ENCODE results near the gene MPP1. TPM values are rescaled to one million over a fixed set of nuclear protein-coding genes. Genes with fewer than 3 reads are reported as not detected.

Gene MPP1
- total RNA-seq, 1 experiment from 2014 or later: 1.3 TPM

GRCh38 chrX:154758696-154759095 is 46.6 kb downstream of the MPP1 start:
- Mint-ChIP-seq H3K27me3 (ENCODE audit: unreplicated experiment) (peaks cover 18% of the 10 kb centered on the region), H3K27ac (ENCODE audit: unreplicated experiment) (no peak overlapping the region), H3K36me3 (ENCODE audit: insufficient read depth, unreplicated experiment) (peaks cover 20% of the 10 kb centered on the region), H3K4me1 (ENCODE audit: low read depth, unreplicated experiment) (no peaks in the 10 kb centered on the region), H3K9me3 (ENCODE audit: low read depth, unreplicated experiment) (no peaks in the 10 kb centered on the region), H3K4me3 (ENCODE audit: low read depth, unreplicated experiment) (no peak overlapping the region)
- DNase-seq: no peak
- intact Hi-C loops (cut with micrococcal nuclease; ENCODE audit: unreplicated experiment): no loop called here
- CTCF ChIA-PET: interaction anchor here (1.0 kb wide), 1 partner anchor 10 kb away, joined by 3 read pairs; no protein-coding TSS in a partner anchor
- no peak for TF ChIP-seq CTCF (IDR thresholded peaks at IDR 0.05; ENCODE audit: unreplicated experiment)
- BruUV-seq (replicated peaks): no TSS peak

- Mint-ChIP-seq H3K4me3 (ENCODE audit: low read depth, unreplicated experiment) (no peak overlapping the region), H3K9me3 (ENCODE audit: low read depth, unreplicated experiment) (no peaks in the 10 kb centered on the region), H3K4me1 (ENCODE audit: low read depth, unreplicated experiment) (no peaks in the 10 kb centered on the region), H3K27me3 (ENCODE audit: unreplicated experiment) (peaks cover 61% of the 10 kb centered on the region), H3K36me3 (ENCODE audit: insufficient read depth, unreplicated experiment) (no peaks in the 10 kb centered on the region), H3K27ac (ENCODE audit: unreplicated experiment) (no peak overlapping the region)
- no peak for TF ChIP-seq CTCF (IDR thresholded peaks at IDR 0.05; ENCODE audit: unreplicated experiment)
- intact Hi-C loops (cut with micrococcal nuclease; ENCODE audit: unreplicated experiment): no loop called here
- CTCF ChIA-PET: interaction anchor here (2.2 kb wide), 1 partner anchor 11 kb away, joined by 11 read pairs; the partner anchor contains the start of gene DKC1
- BruUV-seq (replicated peaks): no TSS peak
- no peak for DNase-seq
Observed at GRCh38 chrX:154751669-154752271, 53.5 kb downstream of the MPP1 start.

- peaks cover 61% of the 10 kb centered on the region for H3K27me3 Mint-ChIP-seq (ENCODE audit: unreplicated experiment)
- no peaks in the 10 kb centered on the region for H3K4me1 Mint-ChIP-seq (ENCODE audit: low read depth, unreplicated experiment)
- no peak overlapping the region for H3K4me3 Mint-ChIP-seq (ENCODE audit: low read depth, unreplicated experiment)
- no peaks in the 10 kb centered on the region for H3K9me3 Mint-ChIP-seq (ENCODE audit: low read depth, unreplicated experiment)
- intact Hi-C loops (cut with micrococcal nuclease; ENCODE audit: unreplicated experiment): no loop called here
- H3K27ac Mint-ChIP-seq (ENCODE audit: unreplicated experiment): no peak overlapping the region
- no peaks in the 10 kb centered on the region for H3K36me3 Mint-ChIP-seq (ENCODE audit: insufficient read depth, unreplicated experiment)
- DNase-seq: no peak
- BruUV-seq (replicated peaks): no TSS peak
- CTCF ChIA-PET: interaction anchor here (2.2 kb wide), 1 partner anchor 12 kb away, joined by 11 read pairs; the partner anchor contains the start of gene DKC1
- TF ChIP-seq CTCF (IDR thresholded peaks at IDR 0.05; ENCODE audit: unreplicated experiment): no peak
Observed at GRCh38 chrX:154751203-154751668, 54.0 kb downstream of the MPP1 start.

GRCh38 chrX:154750301-154751202 is 54.7 kb downstream of the MPP1 start, which contains the start of gene GAB3:
TSS of gene GAB3 (minus strand) at chrX:154751077. CDS start at chrX:154751025, 52 bp downstream.
- H3K4me1 Mint-ChIP-seq (ENCODE audit: low read depth, unreplicated experiment): no peaks in the 10 kb centered on the region
- intact Hi-C loops (cut with micrococcal nuclease; ENCODE audit: unreplicated experiment): no loop called here
- no TSS peak for BruUV-seq (replicated peaks)
- H3K9me3 Mint-ChIP-seq (ENCODE audit: low read depth, unreplicated experiment): no peaks in the 10 kb centered on the region
- no peak for TF ChIP-seq CTCF (IDR thresholded peaks at IDR 0.05; ENCODE audit: unreplicated experiment)
- H3K27ac Mint-ChIP-seq (ENCODE audit: unreplicated experiment): no peak within 1 kb of the TSS
- CTCF ChIA-PET: interaction anchor here (1.0 to 2.2 kb wide), 2 partner anchors 12 to 90 kb away, joined by 3 to 11 read pairs; partner anchors contain the start of gene DKC1
- H3K4me3 Mint-ChIP-seq (ENCODE audit: low read depth, unreplicated experiment): peak within 1 kb of the TSS; percentile 28
- peaks cover 61% of the 10 kb centered on the region for H3K27me3 Mint-ChIP-seq (ENCODE audit: unreplicated experiment)
- peak; percentile 22 for DNase-seq
- H3K36me3 Mint-ChIP-seq (ENCODE audit: insufficient read depth, unreplicated experiment): no peaks in the 10 kb centered on the region
